Suppressor macrophage treated with lipopolysaccharide for 1 hour (primary cell): ENCODE measurements around the gene CIB1.
"Not testable (repeated sequence)": the region's sequence is repeated elsewhere in the genome, so short reads cannot be mapped to it uniquely, and the experiment has no call there.

Experiments used
- DNase-seq, 3 donors: peaks; one replicate each; pipeline ENCODE4 v3.0.0-alpha.2; 2020 to 2022

CIB1 gene

DNA sequence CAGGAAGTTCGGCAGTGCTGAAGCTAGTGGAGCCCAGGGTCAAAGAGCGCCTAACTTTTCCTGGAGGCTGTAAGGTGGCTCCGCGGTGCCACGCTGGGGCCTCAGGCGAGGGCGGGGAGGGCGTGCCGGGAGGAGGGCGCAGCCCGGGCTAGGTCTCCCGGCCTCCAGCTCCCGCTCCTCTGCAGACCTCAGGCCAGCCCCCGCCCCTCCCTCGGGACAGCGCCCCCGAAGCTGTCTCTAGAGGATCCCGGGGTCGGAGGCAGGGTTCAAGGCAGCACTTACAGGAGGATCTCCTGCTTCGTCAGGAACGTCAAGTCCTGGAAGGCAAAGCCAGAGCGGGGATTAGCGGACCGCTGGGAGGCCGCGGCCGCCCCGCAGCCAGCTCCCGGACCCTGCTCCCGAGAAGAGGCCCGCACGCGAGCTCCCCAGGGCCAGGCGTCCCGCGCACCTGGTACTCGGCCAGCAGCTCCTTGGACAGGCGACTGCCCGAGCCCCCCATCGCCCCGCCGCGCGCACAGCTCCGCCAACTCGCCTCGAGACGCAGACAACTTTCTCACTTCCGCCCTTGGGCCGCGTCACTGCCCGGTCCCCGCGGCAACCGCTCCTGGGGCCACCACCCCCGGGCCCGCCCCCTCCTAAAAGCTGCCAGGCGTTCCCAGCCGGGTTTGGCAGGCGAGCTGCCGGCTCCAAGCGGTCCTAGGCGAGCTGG, at the start of gene CIB1:
Gene CIB1 (minus strand): TSS at position 555 of the 709 bp plus-strand sequence. CDS start 56 bp downstream, at position 499.
- peak; percentile 64 to 100 (median 99) for DNase-seq

DNA sequence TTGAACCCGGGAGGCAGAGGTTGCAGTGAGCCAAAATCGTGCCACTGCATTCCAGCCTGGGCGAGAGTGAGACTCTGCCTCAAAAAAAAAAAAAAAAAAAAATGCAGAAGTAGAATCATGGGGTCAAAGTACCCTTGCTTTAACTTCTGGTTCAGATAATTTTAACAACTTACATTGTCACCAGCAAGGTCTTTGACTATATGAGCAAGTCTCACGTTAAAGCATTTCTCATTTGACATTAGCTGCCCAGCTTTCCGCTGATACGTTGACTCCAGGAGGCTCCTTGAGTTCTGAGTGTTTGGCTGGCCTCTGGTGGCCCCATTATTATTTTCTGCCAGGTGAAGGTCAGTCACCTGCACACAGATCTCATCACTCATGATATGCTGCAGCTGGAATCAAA, 47.9 kb upstream of the CIB1 start:
- peak; percentile 17 to 38 (median 35) for DNase-seq

DNA sequence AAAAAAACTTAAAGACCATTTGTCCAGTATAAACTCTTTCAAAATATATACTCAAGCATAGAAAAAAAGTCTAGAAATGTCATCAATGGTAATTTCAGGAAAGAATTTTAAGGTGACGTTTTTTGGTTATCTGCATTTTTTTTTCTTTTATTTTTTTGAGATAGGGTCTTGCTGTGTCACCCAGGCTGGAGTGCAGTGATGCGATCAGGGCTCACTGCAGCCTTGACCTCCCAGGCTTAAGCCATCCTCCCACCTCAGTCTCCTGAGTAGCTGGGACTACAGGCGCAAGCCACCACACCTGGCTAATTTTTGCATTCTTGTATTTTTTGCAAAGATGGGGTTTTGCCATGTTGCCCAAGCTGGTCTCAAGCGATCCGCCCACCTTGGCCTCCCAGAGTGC, 47.0 kb upstream of the CIB1 start:
- DNase-seq, result not testable (repeated sequence)

DNA sequence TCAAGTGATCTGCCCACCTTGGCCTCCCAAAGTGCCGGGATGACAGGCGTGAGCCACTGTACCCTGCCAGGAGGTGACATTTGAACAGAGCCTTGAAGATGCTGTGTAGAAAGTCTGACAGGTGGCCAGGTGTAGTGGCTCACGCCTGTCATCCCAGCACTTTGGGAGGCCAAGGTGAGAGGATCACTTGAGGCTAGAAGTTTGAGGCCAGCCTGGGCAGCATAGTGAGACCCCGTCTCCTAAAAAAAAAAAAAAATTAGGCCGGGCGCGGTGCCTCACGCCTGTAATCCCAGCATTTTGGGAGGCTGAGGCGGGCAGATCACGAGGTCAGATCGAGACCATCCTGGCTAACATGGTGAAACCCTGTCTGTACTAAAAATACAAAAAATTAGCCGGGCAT, 44.7 kb upstream of the CIB1 start:
- not testable (repeated sequence) for DNase-seq

DNA sequence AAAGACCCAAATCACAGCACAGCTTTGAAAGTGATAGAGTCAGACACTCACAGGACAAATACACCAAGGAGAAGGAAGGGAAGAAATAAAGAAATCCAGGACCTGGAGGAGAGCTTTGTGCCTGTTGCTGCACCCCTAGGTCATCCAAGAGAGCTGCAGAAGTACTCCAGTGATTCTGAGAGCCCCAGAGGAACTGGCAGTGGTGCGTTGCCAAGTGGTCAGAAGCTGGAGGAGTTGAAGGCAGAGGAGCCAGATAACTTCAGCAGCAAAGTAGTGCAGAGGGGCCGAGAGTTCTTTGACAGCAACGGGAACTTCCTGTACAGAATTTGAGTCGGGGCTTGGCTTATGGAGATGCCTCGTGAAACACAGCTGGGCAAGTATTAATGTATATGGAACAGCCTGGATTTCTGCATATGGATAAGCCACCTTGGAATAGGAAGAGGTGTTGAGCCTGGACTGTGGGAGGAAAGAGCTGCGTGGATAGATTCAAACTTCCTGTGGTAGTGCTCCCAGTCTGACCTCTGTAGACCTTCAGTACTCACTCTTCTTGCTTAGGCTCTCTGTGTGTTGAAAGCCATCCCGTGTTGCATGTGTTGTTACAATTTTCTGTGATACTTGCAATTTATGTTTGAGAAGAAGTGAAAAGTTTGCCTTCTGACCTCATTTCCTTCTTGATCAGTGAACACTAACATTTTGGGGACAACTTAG, 37.9 kb upstream of the CIB1 start:
- DNase-seq, result no peak

DNA sequence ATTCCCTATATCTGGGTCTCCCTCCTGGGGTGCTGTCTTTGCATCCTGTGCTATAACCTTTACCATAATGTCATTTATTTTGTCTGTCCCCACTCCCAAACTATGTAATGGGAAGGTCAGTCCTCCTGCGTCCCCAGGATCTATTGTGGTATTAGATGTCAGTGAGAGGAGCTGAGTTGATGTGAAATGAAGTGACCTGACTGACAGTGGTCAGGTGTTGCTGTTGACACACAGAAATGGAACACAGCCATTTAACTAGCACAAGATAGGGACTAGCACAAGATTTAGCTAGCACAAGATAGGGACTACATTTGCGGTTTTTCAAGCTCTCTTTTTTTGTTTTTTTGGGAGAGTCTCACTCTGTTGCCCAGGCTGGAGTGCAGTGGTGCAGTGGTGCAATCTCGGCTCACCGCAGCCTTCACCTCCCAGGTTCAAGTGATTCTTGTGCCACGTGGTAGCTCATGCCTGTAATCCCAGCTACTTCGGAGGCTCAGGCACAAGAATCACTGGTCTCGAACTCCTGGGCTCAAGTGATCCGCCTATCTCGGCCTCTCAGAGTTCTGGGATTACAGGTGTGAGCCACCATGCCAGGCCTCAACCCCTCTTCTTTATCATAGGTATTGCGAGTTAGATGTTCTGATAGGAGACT, 36.9 kb upstream of the CIB1 start:
- no peak for DNase-seq

DNA sequence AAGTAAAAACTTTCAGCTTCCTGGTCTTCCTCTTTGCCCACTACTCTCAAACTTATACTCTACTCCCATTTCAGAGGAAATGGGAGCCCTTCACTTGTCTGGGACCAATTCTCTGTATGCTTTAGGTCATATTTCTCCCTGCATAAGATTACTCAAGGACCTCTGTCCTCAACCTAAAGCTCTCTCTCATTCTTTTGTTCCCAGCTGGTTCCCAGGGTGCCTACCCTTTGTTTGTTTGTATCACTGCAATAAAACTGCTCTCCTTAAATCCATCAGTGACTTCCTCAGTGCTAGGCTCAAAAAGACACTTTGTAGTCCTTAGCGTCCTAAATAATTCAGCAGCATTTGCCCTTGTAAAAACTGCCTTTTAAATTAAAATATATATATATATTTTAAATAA, 34.7 kb upstream of the CIB1 start:
- no peak for DNase-seq

DNA sequence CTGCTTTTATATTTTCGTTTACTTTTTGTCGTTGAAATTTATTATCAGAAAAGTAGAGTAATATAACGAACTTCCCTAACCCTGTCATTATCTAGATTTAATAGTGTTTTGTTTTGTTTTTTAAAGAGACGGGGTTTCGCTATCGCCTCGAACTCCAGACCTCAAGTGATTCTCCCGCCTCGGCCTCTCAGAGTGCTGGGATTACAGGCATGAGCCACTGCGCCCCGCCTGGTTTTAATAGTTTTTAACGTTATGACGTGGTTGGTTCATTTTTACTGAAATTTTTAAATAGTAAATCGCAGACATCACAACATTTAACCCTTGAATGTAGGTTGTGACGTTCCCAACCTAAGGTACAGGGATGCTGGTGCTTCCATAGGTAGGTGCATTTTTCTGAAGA, 32.7 kb upstream of the CIB1 start:
- peak; percentile 19 to 30 (median 26) for DNase-seq

DNA sequence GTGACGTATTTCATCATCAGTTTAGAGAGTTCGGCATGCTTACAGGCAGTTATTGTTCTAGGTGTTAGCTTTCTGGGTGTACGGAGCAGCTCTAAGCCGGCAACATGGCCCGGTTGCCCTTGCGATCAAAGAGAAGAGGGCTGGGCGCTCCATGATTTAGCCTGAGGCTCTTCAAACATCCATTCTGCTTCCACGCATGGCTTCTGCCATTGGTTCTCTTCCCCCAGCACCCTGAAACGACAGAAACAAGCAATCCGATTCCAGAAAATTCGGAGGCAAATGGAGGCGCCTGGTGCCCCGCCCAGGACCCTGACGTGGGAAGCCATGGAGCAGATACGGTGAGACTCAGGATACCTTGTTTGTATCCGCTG, 32.3 kb upstream of the CIB1 start:
- peak; percentile 41 to 62 (median 46) for DNase-seq

DNA sequence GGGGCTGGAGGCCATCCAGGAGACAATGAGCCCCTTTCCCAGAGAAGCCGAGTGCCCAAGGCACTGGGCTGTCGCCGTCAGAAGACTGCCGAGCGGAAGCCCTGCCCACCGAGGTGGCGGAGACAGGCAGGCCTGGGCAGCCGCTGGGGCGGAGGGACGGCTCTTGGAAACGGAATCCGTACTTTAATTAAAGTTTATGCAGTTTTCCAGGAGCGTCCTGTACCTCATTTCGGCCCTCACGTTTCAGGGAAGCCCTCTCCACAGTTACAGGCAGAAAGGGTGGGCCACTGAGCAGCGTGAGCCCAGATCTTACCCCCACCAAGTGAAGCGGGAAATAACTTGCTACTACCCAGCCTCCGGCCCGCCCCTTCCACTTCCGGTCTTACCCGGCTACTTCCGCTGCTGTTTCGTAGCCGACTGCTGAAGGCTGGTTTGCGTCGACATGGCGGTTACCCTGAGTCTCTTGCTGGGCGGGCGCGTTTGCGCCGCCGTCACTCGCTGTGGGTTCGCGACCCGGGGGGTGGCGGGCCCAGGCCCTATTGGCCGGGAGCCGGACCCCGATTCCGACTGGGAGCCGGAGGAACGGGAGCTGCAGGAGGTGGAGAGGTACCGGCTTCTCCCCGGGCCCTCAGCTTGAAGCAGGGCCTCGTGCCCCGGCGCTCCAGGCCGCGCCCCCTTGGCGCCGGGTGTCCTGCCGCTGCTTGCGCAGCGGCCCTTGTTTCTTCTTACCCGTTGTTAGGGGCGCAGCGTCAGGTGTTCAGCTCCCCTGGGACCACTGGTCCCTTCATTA, 31.7 kb upstream of the CIB1 start, which contains the start of gene NGRN:
Gene NGRN (plus strand): TSS at position 402 of the 790 bp plus-strand sequence. CDS start 41 bp downstream, at position 443.
- peak; percentile 91 to 93 (median 91) for DNase-seq

DNA sequence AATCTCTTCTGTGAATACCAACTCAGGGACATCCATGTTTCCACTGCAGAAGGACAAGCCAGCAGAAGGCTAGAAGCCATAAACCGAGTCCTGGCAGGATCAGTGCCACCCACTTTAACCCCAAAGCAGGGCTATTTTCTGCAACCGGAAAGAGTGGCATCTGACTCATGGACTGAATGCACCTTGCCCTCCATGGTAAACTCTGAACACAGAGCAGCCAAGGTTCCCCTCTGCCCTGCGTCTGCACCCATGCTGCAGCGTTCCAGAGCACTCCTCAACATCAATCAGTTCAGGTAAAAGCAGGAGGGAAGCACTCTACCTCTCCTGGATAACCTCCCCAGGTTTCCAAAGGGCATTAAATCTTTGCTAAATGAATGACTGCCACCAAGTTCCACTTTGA, 30.9 kb upstream of the CIB1 start:
- peak; percentile 21 to 39 (median 34) for DNase-seq

DNA sequence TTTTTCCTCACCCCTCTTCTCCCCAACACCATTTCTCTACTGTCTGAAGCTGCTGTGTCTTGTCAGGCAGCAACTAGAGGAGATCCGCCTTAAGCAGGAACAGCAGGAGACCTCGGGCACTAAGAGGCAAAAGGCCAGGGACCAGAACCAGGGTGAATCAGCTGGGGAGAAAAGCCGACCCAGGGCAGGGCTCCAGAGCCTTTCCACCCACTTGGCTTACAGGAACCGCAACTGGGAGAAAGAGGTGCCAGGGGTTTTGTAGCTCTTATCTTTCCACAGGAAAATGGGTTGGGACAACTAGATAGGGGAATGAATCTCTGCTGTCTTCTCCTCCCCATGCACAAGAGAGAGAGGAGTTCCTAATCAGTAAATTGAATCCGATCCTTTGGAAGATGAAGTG, 28.7 kb upstream of the CIB1 start:
- DNase-seq, result no peak

DNA sequence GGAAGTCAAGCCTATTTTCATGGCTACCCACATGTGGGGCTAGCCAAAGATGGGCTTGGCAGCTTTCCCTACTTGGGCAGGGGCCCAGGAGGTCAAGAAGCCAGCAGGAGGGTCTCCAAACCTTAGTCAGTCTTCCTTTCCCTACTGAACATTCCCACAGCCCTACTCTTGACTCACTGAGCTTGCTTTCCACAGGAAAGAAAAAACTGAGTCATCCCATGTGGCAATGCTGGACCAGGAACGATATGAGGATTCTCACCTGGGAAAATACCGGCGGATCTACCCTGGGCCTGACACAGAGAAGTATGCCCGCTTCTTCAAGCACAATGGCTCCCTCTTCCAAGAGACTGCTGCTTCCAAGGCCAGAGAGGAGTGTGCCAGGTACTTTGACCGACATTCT, 28.1 kb upstream of the CIB1 start:
- no peak for DNase-seq

DNA sequence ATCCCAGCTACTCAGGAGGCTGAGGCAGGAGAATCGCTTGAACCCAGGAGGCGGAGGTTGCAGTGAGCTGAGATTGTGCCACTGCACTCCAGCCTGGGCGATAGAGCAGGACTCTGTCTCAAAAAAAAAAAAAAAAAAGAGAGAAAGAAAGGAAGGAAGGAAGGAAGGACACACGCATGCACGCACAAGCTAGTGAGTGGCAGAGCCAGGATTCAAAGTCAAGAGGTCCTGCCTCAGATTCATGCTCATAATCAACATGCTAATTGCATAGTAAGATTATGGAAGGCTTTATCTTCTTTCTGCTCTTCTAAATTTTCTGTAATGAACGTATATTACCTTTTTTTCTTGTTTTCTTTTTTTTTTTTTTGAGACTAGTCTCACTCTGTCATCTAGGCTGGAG, 27.0 kb upstream of the CIB1 start:
- not testable (repeated sequence) for DNase-seq

DNA sequence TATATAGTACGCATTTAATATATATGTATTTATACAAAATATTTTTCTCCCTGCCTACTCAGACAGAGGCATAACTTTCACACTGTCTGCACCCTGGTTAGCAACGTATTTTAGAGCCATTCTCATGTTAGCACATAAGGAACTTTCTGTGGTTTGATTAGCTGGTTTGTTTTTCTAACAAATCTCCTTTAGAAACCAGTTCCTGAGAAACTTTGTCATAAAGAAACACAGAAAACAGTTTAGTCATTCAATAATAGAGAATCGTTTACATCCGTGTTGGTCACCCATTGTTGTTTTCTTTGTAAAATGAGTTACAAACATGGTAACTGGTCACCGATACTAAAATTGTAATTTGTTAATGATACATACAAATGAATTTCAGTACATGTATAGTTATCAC, 25.8 kb upstream of the CIB1 start:
- DNase-seq, result no peak

DNA sequence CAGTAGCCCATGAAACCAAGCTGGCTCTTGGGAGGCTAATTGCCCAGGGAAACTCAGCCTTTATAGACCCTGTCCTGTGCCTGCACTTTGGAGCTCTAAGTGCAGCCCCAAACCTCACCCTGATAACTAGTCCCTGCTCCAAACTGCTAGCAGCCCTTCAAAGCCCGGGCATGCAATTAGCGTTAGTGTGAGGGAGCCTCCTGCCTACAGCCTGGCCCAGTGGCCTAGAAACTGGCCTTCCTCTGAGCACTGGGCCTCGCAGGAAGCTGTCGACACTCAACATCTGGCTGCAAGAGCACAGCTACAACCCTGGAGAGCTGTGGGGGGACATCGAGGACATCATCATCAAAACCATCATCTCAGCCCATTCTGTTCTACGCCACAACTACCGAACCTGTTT, 24.0 kb upstream of the CIB1 start:
- DNase-seq, result no peak

DNA sequence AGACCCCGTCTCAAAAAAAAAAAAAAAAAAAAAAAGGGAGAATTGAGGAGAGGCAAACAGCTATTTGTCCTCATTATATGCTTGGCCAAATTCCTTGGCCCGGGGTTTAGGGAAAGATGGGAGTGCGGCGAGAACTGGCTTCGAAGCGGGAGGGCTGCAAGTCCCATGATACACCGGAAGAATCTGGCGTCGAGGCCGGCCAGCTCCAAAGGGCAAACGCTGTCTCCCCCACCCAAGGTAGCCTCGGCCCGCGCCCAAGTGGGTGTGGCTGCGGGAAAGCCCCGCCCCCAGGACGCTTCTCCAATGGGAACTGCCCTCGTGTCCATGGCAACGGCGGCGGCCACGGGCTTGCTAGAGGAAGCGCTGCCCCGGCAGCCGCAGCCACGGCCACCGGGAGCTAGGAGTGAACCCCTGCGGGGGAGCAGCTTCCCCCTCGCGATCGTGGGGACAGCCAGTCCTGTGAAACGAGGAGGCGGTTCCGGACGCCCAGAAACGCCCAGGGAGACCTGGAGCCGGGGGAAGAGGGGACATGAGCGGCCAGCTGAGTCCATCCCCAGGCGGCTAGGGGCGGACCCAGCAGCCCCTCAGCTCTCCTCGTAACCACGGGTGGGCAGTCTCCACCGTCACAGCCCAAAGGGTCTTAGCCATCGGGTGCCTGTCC, 15.6 kb upstream of the CIB1 start, which contains the start of gene TTLL13:
Gene TTLL13 (plus strand): TSS at position 354 of the 661 bp plus-strand sequence. CDS start 1,075 bp downstream, outside the sequence.
- peak; percentile 81 to 96 (median 91) for DNase-seq

DNA sequence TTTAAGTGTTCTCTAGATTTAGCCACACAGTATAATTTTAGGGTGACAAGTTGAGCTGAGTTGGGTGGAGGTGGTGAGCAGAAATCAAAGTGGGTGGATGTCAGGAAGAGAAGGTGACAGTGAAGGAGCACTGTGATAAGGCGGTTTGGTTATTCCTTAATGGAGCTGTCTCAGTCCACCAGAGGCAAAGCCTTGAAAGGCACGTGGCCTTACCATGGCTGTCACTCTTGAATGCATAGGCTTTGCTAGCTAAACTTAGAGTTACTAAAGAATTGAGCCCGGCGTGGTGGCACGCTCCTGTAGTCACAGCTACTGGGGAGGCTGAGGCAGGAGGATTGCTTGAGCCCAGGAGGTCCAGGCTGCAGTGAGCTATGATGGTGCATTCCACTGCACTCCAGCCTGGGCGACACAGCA, 15.1 kb upstream of the CIB1 start:
- no peak for DNase-seq

DNA sequence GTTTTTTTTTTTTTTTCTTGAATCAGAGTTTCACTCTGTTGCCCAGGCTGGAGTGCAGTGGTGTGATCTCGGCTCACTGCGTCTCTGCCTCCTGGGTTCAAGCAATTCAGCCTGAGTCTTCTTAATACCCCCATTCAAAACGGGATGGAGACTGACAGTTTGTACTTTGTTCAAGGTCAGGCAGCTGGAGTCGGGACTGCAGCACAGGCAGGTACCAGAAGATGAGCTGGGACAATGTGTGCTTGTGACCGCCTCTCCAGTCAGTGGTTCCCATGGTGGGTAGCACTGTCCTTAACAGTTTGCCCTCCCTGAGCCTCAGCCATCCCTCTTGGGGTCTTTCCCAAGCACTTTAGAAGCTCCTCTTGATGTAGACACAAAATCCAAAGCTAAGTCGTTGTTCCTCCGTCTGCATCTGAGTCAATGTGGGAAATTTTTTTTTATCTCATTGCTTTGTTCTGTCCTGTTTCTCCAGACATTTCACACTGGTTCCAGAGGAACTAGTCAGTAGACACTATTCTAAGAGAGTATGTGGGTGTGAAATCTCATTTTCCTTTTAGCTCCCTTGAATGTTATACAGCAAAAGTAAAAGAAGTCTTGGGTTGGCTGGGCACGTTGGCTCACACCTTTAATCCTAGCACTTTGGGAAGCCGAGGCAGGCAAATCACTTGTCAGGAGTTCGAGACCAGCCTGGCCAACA, 10.3 kb upstream of the CIB1 start:
- DNase-seq, result peak; percentile 28 to 44 (median 43)

DNA sequence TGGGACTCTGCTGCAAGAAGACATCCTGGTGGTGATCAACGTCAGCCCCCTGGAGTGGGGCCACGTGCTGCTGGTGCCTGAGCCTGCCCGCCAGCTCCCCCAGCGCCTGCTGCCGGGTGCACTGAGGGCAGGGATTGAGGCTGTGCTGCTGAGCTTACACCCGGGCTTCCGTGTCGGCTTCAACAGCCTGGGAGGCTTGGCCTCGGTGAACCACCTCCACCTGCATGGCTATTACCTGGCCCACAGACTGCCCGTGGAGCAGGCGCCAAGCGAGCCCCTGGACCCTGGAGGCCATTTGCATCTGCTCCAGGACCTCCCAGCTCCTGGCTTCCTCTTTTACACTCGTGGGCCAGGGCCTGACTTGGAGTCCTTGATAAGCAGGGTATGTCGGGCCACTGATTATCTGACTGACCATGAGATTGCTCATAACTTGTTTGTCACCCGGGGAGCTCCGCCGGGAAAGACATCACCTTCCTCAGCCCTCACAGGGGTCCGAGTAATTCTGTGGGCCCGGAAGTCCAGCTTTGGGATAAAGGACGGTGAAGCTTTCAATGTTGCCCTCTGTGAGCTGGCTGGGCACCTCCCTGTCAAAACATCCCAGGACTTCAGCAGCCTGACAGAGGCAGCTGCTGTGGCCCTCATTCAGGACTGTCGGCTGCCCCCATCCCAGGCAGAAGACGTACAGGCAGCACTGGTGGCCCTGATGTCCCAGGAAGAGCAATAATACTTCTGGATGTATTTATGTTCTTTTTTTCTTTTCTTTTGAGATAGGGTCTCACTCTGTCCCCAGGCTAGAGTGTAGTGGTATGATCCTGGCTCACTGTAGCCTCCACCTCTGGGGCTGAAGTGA, 7.8 kb upstream of the CIB1 start:
- no peak for DNase-seq

DNA sequence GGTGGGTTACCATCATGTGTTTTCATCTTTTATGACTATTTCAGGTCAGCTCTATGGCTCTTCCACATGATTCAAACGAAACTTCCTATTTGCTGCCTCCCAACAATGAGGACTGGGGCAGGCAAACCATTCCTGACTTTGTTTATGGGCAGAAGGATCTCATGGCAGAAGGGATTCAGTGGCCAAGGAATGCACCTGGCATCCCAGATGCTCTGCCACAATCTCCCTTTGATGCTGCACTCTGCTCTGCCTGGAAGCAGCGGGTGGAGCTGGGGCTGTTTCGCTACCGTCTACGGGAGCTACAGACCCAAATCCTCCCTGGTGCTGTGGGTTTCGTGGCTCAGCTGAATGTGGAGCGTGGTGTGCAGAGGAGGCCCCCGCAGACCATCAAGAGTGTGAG, 7.1 kb upstream of the CIB1 start:
- no peak for DNase-seq
